CD4-positive, alpha-beta T cell (primary cell): Measurements from ENCODE around the gene GSK3B. TPM values are rescaled to one million over a fixed set of nuclear protein-coding genes. Genes with fewer than 3 reads are reported as not detected.

Experiments
- ATAC-seq: fragments of 200-7000 bp; cut with Tn5 transposase; one replicate; pipeline ENCODE4 v1.10.0; 2022; ENCODE audit warnings: mild to moderate bottlenecking; ENCODE audit not compliant: poor library complexity
- CTCF ChIA-PET: fragments of 350-600 bp; sonication (Branson Sonifier 250); formaldehyde crosslinking; loops from one replicate; lab custom pipeline; 2021; ENCODE audit warnings: antibody characterized with exemption, inconsistent platforms; lab: Charles Lee
- POLR2A ChIA-PET: fragments of 350-600 bp; sonication (Branson Sonifier 250); formaldehyde crosslinking; loops from one replicate; lab custom pipeline; 2021; ENCODE audit warnings: antibody characterized with exemption, inconsistent platforms; lab: Charles Lee
- DNase-seq, 14 experiments: peaks; one replicate each; pipeline ENCODE4 v3.0.0-alpha.2; 2013 to 2020; ENCODE audit warnings: mixed read lengths in 2 of 14
- H3K27ac ChIP-seq, 2 donors: one replicate each; pipeline versions ENCODE4 v1.5.1 to v1.7.0; 2013; ENCODE audit warnings: low read length in 2 of 2, low read depth in 1 of 2, mild to moderate bottlenecking in 1 of 2
- H3K27me3 ChIP-seq, 2 experiments: 1 replicate in 1 of 2; 2 replicates in 1 of 2; pipeline versions ENCODE4 v1.6.1 to v1.7.0; 2013; ENCODE audit warnings: low read length in 2 of 2, control low read depth in 1 of 2, mild to moderate bottlenecking in 1 of 2, moderate library complexity in 1 of 2; ENCODE audit not compliant: insufficient read depth in 2 of 2, control insufficient read depth in 1 of 2
- H3K36me3 ChIP-seq: one replicate; pipeline ENCODE4 v1.6.1; 2013; ENCODE audit warnings: low read length, control low read depth; ENCODE audit not compliant: insufficient read depth
- H3K4me1 ChIP-seq: one replicate; pipeline ENCODE4 v1.6.1; 2013; ENCODE audit warnings: low read length, control low read depth; ENCODE audit not compliant: insufficient read depth
- H3K4me3 ChIP-seq: one replicate; pipeline ENCODE4 v1.5.1; 2013; ENCODE audit warnings: mild to moderate bottlenecking, low read length, moderate library complexity
- H3K9me3 ChIP-seq, 2 experiments: 1 replicate in 1 of 2; 2 replicates in 1 of 2; pipeline versions ENCODE4 v1.6.1 to v1.7.0; 2013; ENCODE audit warnings: low read length in 2 of 2, mild to moderate bottlenecking in 2 of 2, control low read depth in 1 of 2, moderate library complexity in 1 of 2; ENCODE audit not compliant: control insufficient read depth in 1 of 2, insufficient read depth in 1 of 2
- H3K27ac Mint-ChIP-seq: one replicate; pipeline ENCODE4 v1.8.0; 2020; ENCODE audit warnings: mixed read lengths
- H3K27me3 Mint-ChIP-seq: one replicate; pipeline ENCODE4 v1.8.0; 2021; ENCODE audit warnings: mixed read lengths
- H3K36me3 Mint-ChIP-seq: one replicate; pipeline ENCODE4 v1.8.0; 2021; ENCODE audit warnings: low read depth, mixed read lengths
- H3K4me1 Mint-ChIP-seq: one replicate; pipeline ENCODE4 v1.8.0; 2021; ENCODE audit warnings: low read depth, mixed read lengths
- H3K4me3 Mint-ChIP-seq: one replicate; pipeline ENCODE4 v1.8.0; 2020; ENCODE audit warnings: mild to moderate bottlenecking, mixed read lengths
- H3K9me3 Mint-ChIP-seq: one replicate; pipeline ENCODE4 v1.8.0; 2020; ENCODE audit warnings: mixed read lengths
- intact Hi-C, 2 experiments: fragments of 100-400 bp; cut with DNase I in 1 of 2; cut with micrococcal nuclease in 1 of 2; formaldehyde crosslinking; loops; one replicate each; pipeline versions ENCODE4 v1.15.1 to v1.9.0; 2023 to 2025; cut with DNase I, micrococcal nuclease
- total RNA-seq, 174 experiments: library from RNA in 2 of 174; stranded (reverse) in 2 of 174; gene quantifications; one replicate each; pipeline ENCODE4 v1.2.3 and lab custom pipeline; 2021 to 2026
- TF ChIP-seq, protein P1 (sequence below): fragments of 200-600 bp; IDR thresholded peaks from one replicate; pipeline ENCODE4 v1.8.0; 2022; ENCODE audit warnings: antibody characterized with exemption, mild to moderate bottlenecking

Gene GSK3B
- total RNA-seq, 2 experiments from 2014 or later: 27.9 to 29.1 TPM

DNA sequence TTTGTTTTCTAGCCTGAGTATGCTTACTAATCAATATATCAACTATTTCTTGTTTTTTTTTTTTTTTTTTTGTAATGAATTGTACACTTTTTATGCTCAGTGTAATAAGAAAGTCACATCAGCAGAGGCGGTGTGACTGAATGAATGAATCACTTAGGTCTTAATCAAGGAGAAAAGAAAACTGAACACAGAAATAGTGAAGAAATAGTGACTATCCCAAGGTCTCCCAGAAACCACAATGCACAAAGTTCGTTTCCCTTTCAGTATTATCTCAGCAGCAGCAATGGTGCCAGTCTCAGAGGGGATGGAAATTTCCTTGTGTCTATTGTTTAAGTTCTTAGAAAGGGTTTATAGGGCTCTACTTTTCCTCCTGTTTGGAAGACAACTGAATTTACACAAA lies 231.6 kb downstream of the GSK3B start:
- Histone ChIP-seq H3K27me3 (no peaks in the 10 kb centered on the region), H3K4me3 (no peak overlapping the region), H3K9me3 (no peaks in the 10 kb centered on the region), H3K27ac (no peak overlapping the region), H3K4me1 (no peaks in the 10 kb centered on the region), H3K36me3 (peaks cover 42% of the 10 kb centered on the region)
- TF ChIP-seq, protein P1, sequence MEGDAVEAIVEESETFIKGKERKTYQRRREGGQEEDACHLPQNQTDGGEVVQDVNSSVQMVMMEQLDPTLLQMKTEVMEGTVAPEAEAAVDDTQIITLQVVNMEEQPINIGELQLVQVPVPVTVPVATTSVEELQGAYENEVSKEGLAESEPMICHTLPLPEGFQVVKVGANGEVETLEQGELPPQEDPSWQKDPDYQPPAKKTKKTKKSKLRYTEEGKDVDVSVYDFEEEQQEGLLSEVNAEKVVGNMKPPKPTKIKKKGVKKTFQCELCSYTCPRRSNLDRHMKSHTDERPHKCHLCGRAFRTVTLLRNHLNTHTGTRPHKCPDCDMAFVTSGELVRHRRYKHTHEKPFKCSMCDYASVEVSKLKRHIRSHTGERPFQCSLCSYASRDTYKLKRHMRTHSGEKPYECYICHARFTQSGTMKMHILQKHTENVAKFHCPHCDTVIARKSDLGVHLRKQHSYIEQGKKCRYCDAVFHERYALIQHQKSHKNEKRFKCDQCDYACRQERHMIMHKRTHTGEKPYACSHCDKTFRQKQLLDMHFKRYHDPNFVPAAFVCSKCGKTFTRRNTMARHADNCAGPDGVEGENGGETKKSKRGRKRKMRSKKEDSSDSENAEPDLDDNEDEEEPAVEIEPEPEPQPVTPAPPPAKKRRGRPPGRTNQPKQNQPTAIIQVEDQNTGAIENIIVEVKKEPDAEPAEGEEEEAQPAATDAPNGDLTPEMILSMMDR: no peak
- Mint-ChIP-seq H3K36me3 (peaks cover 79% of the 10 kb centered on the region), H3K27me3 (no peaks in the 10 kb centered on the region), H3K4me3 (no peak overlapping the region), H3K4me1 (peaks cover 5% of the 10 kb centered on the region), H3K27ac (no peak overlapping the region), H3K9me3 (no peaks in the 10 kb centered on the region)
- ATAC-seq (no peak), DNase-seq (no peak)
- CTCF ChIA-PET: no interaction called here
- intact Hi-C loops: no loop called here
- POLR2A ChIA-PET: no interaction called here

DNA sequence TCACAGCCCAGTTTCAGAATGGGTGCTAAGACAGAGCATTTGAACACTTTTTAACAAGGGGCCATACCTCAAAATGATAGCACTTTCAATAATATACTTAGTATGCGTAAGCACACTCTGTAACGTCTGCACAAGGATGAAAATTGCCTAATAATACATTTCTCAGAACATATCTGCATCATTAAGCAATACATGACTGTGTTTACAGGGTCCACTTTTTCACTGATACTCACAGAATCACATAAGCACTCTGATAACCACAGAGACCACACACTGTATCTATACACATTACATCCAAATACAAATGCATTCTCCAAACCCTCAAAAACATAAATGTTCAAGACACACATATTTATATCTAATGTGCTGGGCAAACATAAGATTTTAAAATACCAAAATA lies 232.6 kb downstream of the GSK3B start:
- no peaks in the 10 kb centered on the region for H3K27me3 Mint-ChIP-seq
- TF ChIP-seq, protein P1: no peak
- intact Hi-C loops: no loop called here
- DNase-seq: no peak
- peaks cover 88% of the 10 kb centered on the region for H3K36me3 Mint-ChIP-seq
- no peak overlapping the region for H3K4me3 Mint-ChIP-seq
- H3K4me3 ChIP-seq: no peak overlapping the region
- H3K27ac Mint-ChIP-seq: no peak overlapping the region
- H3K36me3 ChIP-seq: peaks cover 46% of the 10 kb centered on the region
- no peaks in the 10 kb centered on the region for H3K9me3 Mint-ChIP-seq
- no peaks in the 10 kb centered on the region for H3K4me1 ChIP-seq
- CTCF ChIA-PET: no interaction called here
- no peak overlapping the region for H3K27ac ChIP-seq
- peaks cover 5% of the 10 kb centered on the region for H3K4me1 Mint-ChIP-seq
- H3K27me3 ChIP-seq: no peaks in the 10 kb centered on the region
- no peaks in the 10 kb centered on the region for H3K9me3 ChIP-seq
- POLR2A ChIA-PET: no interaction called here
- ATAC-seq: no peak

- Mint-ChIP-seq H3K4me1 (peaks cover 5% of the 10 kb centered on the region), H3K36me3 (peaks cover 87% of the 10 kb centered on the region), H3K27me3 (no peaks in the 10 kb centered on the region), H3K9me3 (no peaks in the 10 kb centered on the region), H3K4me3 (no peak overlapping the region), H3K27ac (no peak overlapping the region)
- DNase-seq (no peak), ATAC-seq (no peak)
- POLR2A ChIA-PET: interaction anchor here (1.0 kb wide), 1 partner anchor 236 kb away, joined by 3 read pairs; no protein-coding TSS in a partner anchor
- Histone ChIP-seq H3K36me3 (peaks cover 46% of the 10 kb centered on the region), H3K9me3 (no peaks in the 10 kb centered on the region), H3K27ac (no peak overlapping the region), H3K4me1 (no peaks in the 10 kb centered on the region), H3K27me3 (no peaks in the 10 kb centered on the region), H3K4me3 (no peak overlapping the region)
- CTCF ChIA-PET: no interaction called here
- TF ChIP-seq, protein P1: no peak
- intact Hi-C loops: no loop called here
Observed at GRCh38 chr3:119859728-119860127, 234.5 kb downstream of the GSK3B start.
